Measurements from ENCODE around the gene ZNF346. TPM values are rescaled to one million over a fixed set of nuclear protein-coding genes. Genes with fewer than 3 reads are reported as not detected.
"Not testable (repeated sequence)": the region's sequence is repeated elsewhere in the genome, so short reads cannot be mapped to it uniquely, and the experiment has no call there.

The ZNF346 gene
- total RNA-seq, 2 donors from 2014 or later, result 23.6 to 34.4 TPM

- WGBS, result 99% methylated on average over 3 of the region's 3 CpGs
- Histone ChIP-seq H3K27me3 (replicated peaks; ENCODE audit: insufficient read depth) (no peaks in the 10 kb centered on the region), H3K27ac (no peak overlapping the region), H3K4me1 (replicated peaks) (no peaks in the 10 kb centered on the region), H3K4me3 (no peak overlapping the region), H3K9me3 (no peaks in the 10 kb centered on the region), H3K36me3 (no peaks in the 10 kb centered on the region)
- DNase-seq (ENCODE audit: low spot score), result no peak
- intact Hi-C loops (cut with DNase I), result no loop called here
- TF ChIP-seq, protein P1, sequence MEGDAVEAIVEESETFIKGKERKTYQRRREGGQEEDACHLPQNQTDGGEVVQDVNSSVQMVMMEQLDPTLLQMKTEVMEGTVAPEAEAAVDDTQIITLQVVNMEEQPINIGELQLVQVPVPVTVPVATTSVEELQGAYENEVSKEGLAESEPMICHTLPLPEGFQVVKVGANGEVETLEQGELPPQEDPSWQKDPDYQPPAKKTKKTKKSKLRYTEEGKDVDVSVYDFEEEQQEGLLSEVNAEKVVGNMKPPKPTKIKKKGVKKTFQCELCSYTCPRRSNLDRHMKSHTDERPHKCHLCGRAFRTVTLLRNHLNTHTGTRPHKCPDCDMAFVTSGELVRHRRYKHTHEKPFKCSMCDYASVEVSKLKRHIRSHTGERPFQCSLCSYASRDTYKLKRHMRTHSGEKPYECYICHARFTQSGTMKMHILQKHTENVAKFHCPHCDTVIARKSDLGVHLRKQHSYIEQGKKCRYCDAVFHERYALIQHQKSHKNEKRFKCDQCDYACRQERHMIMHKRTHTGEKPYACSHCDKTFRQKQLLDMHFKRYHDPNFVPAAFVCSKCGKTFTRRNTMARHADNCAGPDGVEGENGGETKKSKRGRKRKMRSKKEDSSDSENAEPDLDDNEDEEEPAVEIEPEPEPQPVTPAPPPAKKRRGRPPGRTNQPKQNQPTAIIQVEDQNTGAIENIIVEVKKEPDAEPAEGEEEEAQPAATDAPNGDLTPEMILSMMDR (IDR thresholded peaks at IDR 0.05), result no peak
- TF ChIP-seq POLR2A (IDR thresholded peaks at IDR 0.05) (no peak), POLR2AphosphoS5 (IDR thresholded peaks at IDR 0.05) (no peak)
Observed at GRCh38 chr5:176995122-176995490, 27.4 kb upstream of the ZNF346 start.

DNA sequence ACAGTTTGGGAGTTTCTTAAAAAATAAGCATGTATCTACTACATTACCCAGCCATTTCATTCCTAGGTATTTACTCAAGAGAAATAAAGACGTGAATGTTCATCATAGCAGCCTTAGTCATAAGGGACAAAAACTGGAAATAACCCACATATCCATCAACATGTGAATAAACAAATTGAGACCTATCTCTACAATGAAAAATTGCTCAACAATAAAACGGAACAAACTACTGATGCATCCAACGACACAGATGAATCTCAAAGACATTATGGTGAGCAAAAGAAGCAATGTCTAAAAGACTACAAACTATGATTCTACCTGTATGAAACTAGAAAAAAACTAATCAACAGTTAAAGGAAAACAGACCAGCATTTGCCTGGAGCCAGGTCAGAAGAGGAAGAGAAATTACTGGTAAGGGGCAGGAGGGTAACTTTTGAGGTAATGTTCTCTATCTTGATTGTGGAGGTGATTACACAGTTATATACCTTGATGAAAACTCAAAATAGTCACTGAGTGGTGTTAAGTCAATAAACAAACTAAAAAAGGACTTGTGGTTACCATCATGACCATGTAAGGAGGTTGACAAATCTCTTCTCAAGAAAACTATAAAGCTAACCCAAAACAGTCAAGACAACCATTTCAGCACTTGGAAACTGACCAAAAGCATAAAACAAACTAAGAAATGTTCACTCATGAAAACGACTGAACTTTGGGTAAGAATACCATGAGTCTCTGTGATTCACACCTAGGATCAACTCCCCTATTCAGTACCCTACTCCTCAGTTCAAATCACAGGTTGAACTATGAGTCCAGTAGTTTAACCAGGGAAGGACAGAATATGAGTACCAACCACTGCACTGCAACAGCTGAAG, 26.4 kb upstream of the ZNF346 start:
- no peak overlapping the region for H3K27ac ChIP-seq
- intact Hi-C loops (cut with DNase I), result no loop called here
- 43% methylated on average over 4 of the region's 4 CpGs for WGBS

DNA sequence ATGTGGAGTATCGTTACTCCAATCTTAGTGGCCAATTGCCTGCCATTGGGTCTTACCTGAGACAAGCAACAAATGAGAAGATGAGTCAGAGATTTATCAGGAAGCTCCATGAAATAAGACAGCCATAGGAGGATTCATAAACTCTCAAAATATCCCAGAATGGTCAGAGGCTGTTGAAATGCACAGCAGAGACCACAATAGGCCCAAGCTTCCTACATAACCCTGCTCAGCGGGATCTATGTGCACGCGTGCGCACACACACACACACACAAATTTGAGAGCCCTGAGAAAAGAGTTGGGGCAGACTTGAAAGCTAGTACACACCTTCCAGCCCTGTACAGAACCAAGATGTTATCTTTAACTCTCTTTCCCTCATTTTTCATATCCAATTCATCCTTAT, 25.7 kb upstream of the ZNF346 start:
- TF ChIP-seq POLR2A (IDR thresholded peaks at IDR 0.05) (no peak), POLR2AphosphoS5 (IDR thresholded peaks at IDR 0.05) (no peak)
- TF ChIP-seq, protein P1 (IDR thresholded peaks at IDR 0.05), result no peak
- intact Hi-C loops (cut with DNase I), result no loop called here
- WGBS, result 96% methylated on average over 5 of the region's 5 CpGs
- no peaks in the 10 kb centered on the region for H3K27me3 ChIP-seq (replicated peaks; ENCODE audit: insufficient read depth)
- no peaks in the 10 kb centered on the region for H3K36me3 ChIP-seq
- no peak overlapping the region for H3K27ac ChIP-seq
- no peaks in the 10 kb centered on the region for H3K4me1 ChIP-seq (replicated peaks)
- no peak overlapping the region for H3K4me3 ChIP-seq
- H3K9me3 ChIP-seq, result no peaks in the 10 kb centered on the region
- no peak for DNase-seq (ENCODE audit: low spot score)

More for the DNA sequence above, 26.4 kb upstream of the ZNF346 start:
- Histone ChIP-seq H3K27me3 (replicated peaks; ENCODE audit: insufficient read depth) (no peaks in the 10 kb centered on the region), H3K4me1 (replicated peaks) (no peaks in the 10 kb centered on the region), H3K4me3 (no peak overlapping the region), H3K9me3 (no peaks in the 10 kb centered on the region), H3K36me3 (no peaks in the 10 kb centered on the region)
- TF ChIP-seq, protein P1 (IDR thresholded peaks at IDR 0.05), result no peak
- TF ChIP-seq POLR2A (IDR thresholded peaks at IDR 0.05) (no peak), POLR2AphosphoS5 (IDR thresholded peaks at IDR 0.05) (no peak)
- DNase-seq (ENCODE audit: low spot score), result no peak

GRCh38 chr5:176998828-176999227, 23.7 kb upstream of the ZNF346 start:
- H3K4me1 ChIP-seq (replicated peaks), result no peaks in the 10 kb centered on the region
- H3K9me3 ChIP-seq, result no peaks in the 10 kb centered on the region
- DNase-seq (ENCODE audit: low spot score), result no peak
- TF ChIP-seq POLR2A (IDR thresholded peaks at IDR 0.05), result no peak
- TF ChIP-seq, protein P1 (IDR thresholded peaks at IDR 0.05), result no peak
- H3K27ac ChIP-seq, result no peak overlapping the region
- no peaks in the 10 kb centered on the region for H3K36me3 ChIP-seq
- H3K27me3 ChIP-seq (replicated peaks; ENCODE audit: insufficient read depth), result no peaks in the 10 kb centered on the region
- 97% methylated on average over 5 of the region's 5 CpGs for WGBS
- H3K4me3 ChIP-seq, result no peak overlapping the region
- intact Hi-C loops (cut with DNase I), result no loop called here

DNA sequence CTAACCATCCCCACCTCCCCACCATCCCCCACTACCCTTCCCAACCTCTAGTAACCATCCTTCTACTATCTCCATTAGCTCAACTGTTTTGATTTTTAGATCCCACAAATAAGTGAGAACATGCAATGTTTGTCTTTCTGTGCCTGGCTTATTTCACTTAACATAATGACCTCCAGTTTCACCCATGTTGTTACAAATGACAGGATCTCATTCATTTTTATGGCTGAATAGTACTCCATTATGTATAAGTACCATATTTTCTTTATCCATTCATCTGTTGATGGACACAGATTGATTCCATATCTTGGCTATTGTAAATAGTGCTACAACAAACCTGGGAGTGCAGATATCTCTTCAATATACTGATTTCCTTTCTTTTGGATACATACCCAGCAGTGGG, 23.0 kb upstream of the ZNF346 start:
- H3K36me3 ChIP-seq; H3K27ac ChIP-seq; H3K4me1 ChIP-seq (replicated peaks); H3K27me3 ChIP-seq (replicated peaks; ENCODE audit: insufficient read depth); intact Hi-C loops (cut with DNase I); H3K4me3 ChIP-seq; H3K9me3 ChIP-seq; DNase-seq (ENCODE audit: low spot score): not testable (repeated sequence)

All from prostate gland (tissue), 2 donors.